Measurements from ENCODE around the gene MLXIPL.
"Not testable (repeated sequence)": the region's sequence is repeated elsewhere in the genome, so short reads cannot be mapped to it uniquely, and the experiment has no call there.

The MLXIPL gene

GRCh38 chr7:73645643-73646174 lies 21.4 kb upstream of the MLXIPL start:
- DNase-seq (ENCODE audit: low read depth, low spot score): no peak

- DNase-seq (ENCODE audit: low read depth, low spot score): no peak
Measured at GRCh38 chr7:73644688-73645286, 20.5 kb upstream of the MLXIPL start.

GRCh38 chr7:73642834-73643233 lies 18.5 kb upstream of the MLXIPL start:
- DNase-seq (ENCODE audit: low read depth, low spot score): no peak

GRCh38 chr7:73638911-73639310 lies 14.6 kb upstream of the MLXIPL start:
- DNase-seq (ENCODE audit: low read depth, low spot score): no peak

- peak; percentile 58 for DNase-seq (ENCODE audit: low read depth, low spot score)
Measured at GRCh38 chr7:73635428-73636200, 11.3 kb upstream of the MLXIPL start.

- DNase-seq (ENCODE audit: low read depth, low spot score): no peak
Measured at GRCh38 chr7:73633844-73634243, 9.5 kb upstream of the MLXIPL start.

GRCh38 chr7:73633323-73633722 lies 9.0 kb upstream of the MLXIPL start:
- no peak for DNase-seq (ENCODE audit: low read depth, low spot score)

GRCh38 chr7:73631558-73631957 lies 7.2 kb upstream of the MLXIPL start:
- DNase-seq (ENCODE audit: low read depth, low spot score): no peak

GRCh38 chr7:73628504-73628903 lies 4.2 kb upstream of the MLXIPL start:
- DNase-seq (ENCODE audit: low read depth, low spot score): no peak

- no peak for DNase-seq (ENCODE audit: low read depth, low spot score)
Measured at GRCh38 chr7:73626814-73627213, 2.5 kb upstream of the MLXIPL start.

GRCh38 chr7:73625276-73625675 lies 954 bp upstream of the MLXIPL start:
- no peak for DNase-seq (ENCODE audit: low read depth, low spot score)

- DNase-seq (ENCODE audit: low read depth, low spot score): no peak
Measured at GRCh38 chr7:73624669-73625001, 313 bp upstream of the MLXIPL start.

GRCh38 chr7:73622909-73623797 lies 1.2 kb downstream of the MLXIPL start:
- DNase-seq (ENCODE audit: low read depth, low spot score): peak; percentile 70

- no peak for DNase-seq (ENCODE audit: low read depth, low spot score)
Measured at GRCh38 chr7:73622527-73622908, 1.8 kb downstream of the MLXIPL start.

GRCh38 chr7:73621168-73622063 lies 2.9 kb downstream of the MLXIPL start:
- DNase-seq (ENCODE audit: low read depth, low spot score): no peak

- not testable (repeated sequence) for DNase-seq (ENCODE audit: low read depth, low spot score)
Measured at GRCh38 chr7:73619394-73619793, 4.9 kb downstream of the MLXIPL start.

- no peak for DNase-seq (ENCODE audit: low read depth, low spot score)
Measured at GRCh38 chr7:73618538-73618937, 5.8 kb downstream of the MLXIPL start.

GRCh38 chr7:73617520-73617919 lies 6.8 kb downstream of the MLXIPL start:
- DNase-seq (ENCODE audit: low read depth, low spot score): not testable (repeated sequence)

- peak; percentile 38 for DNase-seq (ENCODE audit: low read depth, low spot score)
Measured at GRCh38 chr7:73615886-73616285, 8.4 kb downstream of the MLXIPL start.

GRCh38 chr7:73614937-73615336 lies 9.4 kb downstream of the MLXIPL start:
- DNase-seq (ENCODE audit: low read depth, low spot score): not testable (repeated sequence)

Data from ELF-1 (cell line).